Loucy (cell line): ENCODE measurements around the gene DBNDD1.
A peak's percentile ranks its signal among the peaks of the same experiment; 100 is the strongest.

Experiments used
- H2AFZ ChIP-seq: fragments of 200-600 bp; sonication (generic); 2 replicates; pipeline ENCODE4 v1.6.0; 2016; ENCODE audit warnings: antibody characterized with exemption, mild to moderate bottlenecking, low read length, moderate library complexity
- H3F3A ChIP-seq: fragments of 200-600 bp; 2 replicates; pipeline ENCODE4 v1.6.0; 2016; ENCODE audit warnings: antibody characterized with exemption, low read depth, mild to moderate bottlenecking
- H3K27me3 ChIP-seq: fragments of 200-600 bp; sonication (generic); 2 replicates; pipeline ENCODE4 v1.6.1; 2014; ENCODE audit warnings: low read length, mild to moderate bottlenecking; ENCODE audit not compliant: insufficient read depth, poor library complexity, severe bottlenecking
- H3K36me3 ChIP-seq: fragments of 200-600 bp; sonication (generic); 2 replicates; pipeline ENCODE4 v1.6.1; 2016; ENCODE audit warnings: low read length; ENCODE audit not compliant: insufficient read depth
- H3K4me1 ChIP-seq: fragments of 200-600 bp; sonication (generic); 2 replicates; pipeline ENCODE4 v1.5.1; 2014; ENCODE audit warnings: low read length, mild to moderate bottlenecking; ENCODE audit not compliant: insufficient read depth, poor library complexity, severe bottlenecking
- H3K4me2 ChIP-seq: fragments of 200-600 bp; sonication (generic); 2 replicates; pipeline ENCODE4 v1.6.0; 2014; ENCODE audit warnings: antibody characterized with exemption, low read length, low read depth, mild to moderate bottlenecking; ENCODE audit not compliant: poor library complexity, severe bottlenecking
- H3K4me3 ChIP-seq: fragments of 200-600 bp; sonication (generic); 2 replicates; pipeline ENCODE4 v1.5.1; 2014; ENCODE audit warnings: low read length, mild to moderate bottlenecking, mixed read lengths; ENCODE audit not compliant: poor library complexity, severe bottlenecking
- H3K79me2 ChIP-seq: fragments of 200-600 bp; sonication (generic); 2 replicates; pipeline ENCODE4 v1.6.1; 2014; ENCODE audit warnings: low read length; ENCODE audit not compliant: insufficient read depth
- H3K9ac ChIP-seq: fragments of 200-600 bp; sonication (generic); 2 replicates; pipeline ENCODE4 v1.6.0; 2014; ENCODE audit warnings: mild to moderate bottlenecking, low read depth, low read length, moderate library complexity; ENCODE audit not compliant: poor library complexity, severe bottlenecking
- H3K9me2 ChIP-seq: fragments of 200-600 bp; sonication (generic); replicated peaks from 2 replicates; pipeline ENCODE4 v1.6.1; 2016; ENCODE audit warnings: low read depth, low read length, mixed read lengths
- H3K9me3 ChIP-seq: fragments of 200-600 bp; sonication (generic); 2 replicates; pipeline ENCODE4 v1.6.1; 2014; ENCODE audit warnings: mild to moderate bottlenecking, antibody characterized with exemption, low read length, low read depth; ENCODE audit not compliant: insufficient read depth
- H4K20me1 ChIP-seq: fragments of 200-600 bp; sonication (generic); 2 replicates; pipeline ENCODE4 v1.6.0; 2014; ENCODE audit warnings: antibody characterized with exemption, low read length, mild to moderate bottlenecking; ENCODE audit not compliant: insufficient read depth, poor library complexity, severe bottlenecking
- EZH2phosphoT487 ChIP-seq: fragments of 200-600 bp; IDR thresholded peaks from 2 replicates; pipeline ENCODE4 v1.6.1; 2018; ENCODE audit warnings: antibody characterized with exemption, mild to moderate bottlenecking, moderate library complexity, borderline replicate concordance
- TF ChIP-seq, protein P1 (sequence below): fragments of 200-600 bp; sonication (generic); conservative IDR thresholded peaks from 2 replicates; pipeline ENCODE4 v1.5.1; 2014; ENCODE audit warnings: mild to moderate bottlenecking, antibody characterized with exemption, low read length

DBNDD1 gene

GRCh38 chr16:90023078-90023447, 3.8 kb upstream of the DBNDD1 start:
- Histone ChIP-seq H2AFZ (no peak overlapping the region), H3F3A (no peaks in the 10 kb centered on the region), H3K79me2 (no peaks in the 10 kb centered on the region), H3K9me2 (no peaks in the 10 kb centered on the region), H4K20me1 (no peaks in the 10 kb centered on the region), H3K27me3 (no peaks in the 10 kb centered on the region), H3K9ac (peak overlapping the region; percentile 80), H3K4me1 (peaks cover 25% of the 10 kb centered on the region), H3K36me3 (no peaks in the 10 kb centered on the region), H3K4me2 (peak overlapping the region; percentile 78), H3K4me3 (peak overlapping the region; percentile 74), H3K9me3 (no peaks in the 10 kb centered on the region)
- TF ChIP-seq, protein P1, sequence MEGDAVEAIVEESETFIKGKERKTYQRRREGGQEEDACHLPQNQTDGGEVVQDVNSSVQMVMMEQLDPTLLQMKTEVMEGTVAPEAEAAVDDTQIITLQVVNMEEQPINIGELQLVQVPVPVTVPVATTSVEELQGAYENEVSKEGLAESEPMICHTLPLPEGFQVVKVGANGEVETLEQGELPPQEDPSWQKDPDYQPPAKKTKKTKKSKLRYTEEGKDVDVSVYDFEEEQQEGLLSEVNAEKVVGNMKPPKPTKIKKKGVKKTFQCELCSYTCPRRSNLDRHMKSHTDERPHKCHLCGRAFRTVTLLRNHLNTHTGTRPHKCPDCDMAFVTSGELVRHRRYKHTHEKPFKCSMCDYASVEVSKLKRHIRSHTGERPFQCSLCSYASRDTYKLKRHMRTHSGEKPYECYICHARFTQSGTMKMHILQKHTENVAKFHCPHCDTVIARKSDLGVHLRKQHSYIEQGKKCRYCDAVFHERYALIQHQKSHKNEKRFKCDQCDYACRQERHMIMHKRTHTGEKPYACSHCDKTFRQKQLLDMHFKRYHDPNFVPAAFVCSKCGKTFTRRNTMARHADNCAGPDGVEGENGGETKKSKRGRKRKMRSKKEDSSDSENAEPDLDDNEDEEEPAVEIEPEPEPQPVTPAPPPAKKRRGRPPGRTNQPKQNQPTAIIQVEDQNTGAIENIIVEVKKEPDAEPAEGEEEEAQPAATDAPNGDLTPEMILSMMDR, result no peak
- no peak for TF ChIP-seq EZH2phosphoT487

DNA sequence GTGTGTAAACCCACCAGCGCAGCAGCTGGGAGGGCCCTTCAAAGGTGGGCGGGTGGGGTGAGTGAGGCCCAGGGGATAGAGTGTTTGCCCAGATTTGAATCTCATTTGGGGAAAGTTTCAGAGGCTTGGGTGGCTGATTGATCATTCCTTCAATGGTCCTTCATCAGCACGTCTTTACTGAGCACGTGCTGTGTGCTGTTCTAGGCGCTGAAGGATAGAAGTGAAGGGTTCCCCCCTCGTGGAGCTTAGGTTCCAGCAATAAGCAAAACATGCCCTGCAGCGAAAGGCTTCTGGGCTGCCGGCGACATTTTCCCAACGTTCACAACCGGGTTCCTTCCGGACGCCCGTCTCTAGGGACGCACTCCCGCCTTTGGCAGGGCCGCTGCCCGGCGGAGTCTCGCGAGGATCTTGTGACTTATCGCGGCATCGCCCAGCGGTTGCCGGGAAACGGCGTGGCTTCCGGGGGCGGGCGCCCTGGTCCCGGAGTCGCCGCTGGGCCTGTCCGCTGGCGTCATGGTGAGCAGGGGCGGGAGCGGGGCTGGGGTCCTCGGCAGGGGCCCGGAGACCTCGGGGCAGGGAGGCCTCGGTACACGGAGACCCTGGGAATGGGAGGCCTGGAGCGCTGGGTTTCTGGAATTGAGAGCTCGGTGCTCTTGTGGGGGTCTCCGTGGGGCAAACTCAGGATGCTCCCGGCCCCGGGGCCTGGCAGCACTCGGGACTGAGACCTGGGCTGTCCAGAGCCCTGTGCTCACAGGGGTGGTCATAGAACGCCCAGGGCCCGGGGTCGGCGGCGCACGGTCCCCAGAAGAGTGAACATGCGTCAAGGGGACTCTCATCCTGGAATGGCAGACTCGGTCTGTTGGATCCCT, 3.2 kb upstream of the DBNDD1 start:
- H3K4me3 ChIP-seq, result peak overlapping the region; percentile 74
- H3K9ac ChIP-seq, result peak overlapping the region; percentile 80
- H4K20me1 ChIP-seq, result no peaks in the 10 kb centered on the region
- no peaks in the 10 kb centered on the region for H3K79me2 ChIP-seq
- no peaks in the 10 kb centered on the region for H3K9me2 ChIP-seq
- H3K27me3 ChIP-seq, result no peaks in the 10 kb centered on the region
- peak overlapping the region; percentile 64 for H2AFZ ChIP-seq
- no peaks in the 10 kb centered on the region for H3K36me3 ChIP-seq
- peak overlapping the region; percentile 78 for H3K4me2 ChIP-seq
- TF ChIP-seq, protein P1, result no peak
- TF ChIP-seq EZH2phosphoT487, result no peak
- peaks cover 25% of the 10 kb centered on the region for H3K4me1 ChIP-seq
- no peaks in the 10 kb centered on the region for H3K9me3 ChIP-seq
- H3F3A ChIP-seq, result no peaks in the 10 kb centered on the region

DNA sequence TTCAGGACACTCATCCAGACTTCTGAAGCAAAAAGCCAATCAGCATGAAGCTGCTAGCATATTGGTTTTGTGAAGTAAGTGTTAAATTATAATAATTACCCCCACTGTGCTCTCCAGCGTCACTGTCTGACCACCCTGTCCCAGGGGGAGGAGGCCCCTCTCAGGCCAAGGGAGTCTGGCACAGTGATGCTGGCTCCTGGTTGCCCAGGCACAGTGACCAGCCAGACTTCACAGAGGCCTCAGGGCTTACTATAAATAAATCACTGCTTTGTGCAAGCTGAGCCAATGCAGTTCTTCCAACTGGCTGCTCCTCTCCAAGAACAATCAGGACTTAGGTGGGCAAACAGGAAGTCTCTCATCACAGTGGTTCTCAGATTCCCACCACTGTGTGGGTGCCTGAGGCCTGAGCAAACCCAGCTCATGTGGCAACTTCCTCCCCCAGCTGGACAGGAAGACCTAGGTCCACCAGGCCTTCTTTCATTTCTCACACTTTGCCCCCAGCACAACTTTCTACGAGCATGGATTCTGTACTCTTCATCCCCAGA, 1.7 kb upstream of the DBNDD1 start:
- TF ChIP-seq, protein P1, result no peak
- TF ChIP-seq EZH2phosphoT487, result no peak
- Histone ChIP-seq H3K27me3 (no peaks in the 10 kb centered on the region), H3K4me1 (peaks cover 18% of the 10 kb centered on the region), H3K4me2 (no peak overlapping the region), H3K36me3 (no peaks in the 10 kb centered on the region), H3K9me2 (no peaks in the 10 kb centered on the region), H2AFZ (no peak overlapping the region), H3F3A (no peaks in the 10 kb centered on the region), H4K20me1 (no peaks in the 10 kb centered on the region), H3K4me3 (no peak overlapping the region), H3K9me3 (no peaks in the 10 kb centered on the region), H3K9ac (peak overlapping the region; percentile 12), H3K79me2 (no peaks in the 10 kb centered on the region)
